Retinal pigment epithelial cell (primary cell): ENCODE measurements around the gene EIF4EBP2.
A peak's percentile ranks its signal among the peaks of the same experiment; 100 is the strongest.

ENCODE experiments used
- DNase-seq: peaks from one replicate; pipeline ENCODE4 v3.0.0-alpha.2; 2010; ENCODE audit warnings: low read depth
- H3K4me3 ChIP-seq: 2 replicates; pipeline ENCODE4 v1.5.1; 2011; ENCODE audit warnings: mild to moderate bottlenecking, low read length, control low read depth, moderate library complexity
- TF ChIP-seq, protein P1 (sequence below): conservative IDR thresholded peaks from 2 replicates; pipeline ENCODE4 v1.5.1; 2011; ENCODE audit warnings: low read depth, low read length, control low read depth, inconsistent platforms

Gene EIF4EBP2

DNA sequence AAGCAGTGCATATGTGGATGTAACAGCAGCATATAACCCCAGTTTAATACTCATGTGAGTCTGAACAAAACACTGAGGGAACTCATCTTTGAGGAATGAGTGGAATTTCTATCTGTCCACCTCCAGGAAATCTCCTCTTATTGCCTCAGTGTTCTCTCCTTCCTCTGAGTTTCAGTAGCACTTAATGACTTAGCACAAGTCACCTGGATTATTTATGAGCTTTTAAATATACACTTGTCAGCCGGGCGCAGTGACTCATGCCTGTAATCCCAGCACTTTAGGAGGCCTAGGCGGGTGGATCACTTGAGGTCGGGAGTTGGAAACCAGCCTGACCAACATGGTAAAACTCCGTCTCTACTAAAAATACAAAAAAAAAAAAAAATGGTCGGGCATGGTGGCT lies 25.8 kb upstream of the EIF4EBP2 start:
- TF ChIP-seq, protein P1, sequence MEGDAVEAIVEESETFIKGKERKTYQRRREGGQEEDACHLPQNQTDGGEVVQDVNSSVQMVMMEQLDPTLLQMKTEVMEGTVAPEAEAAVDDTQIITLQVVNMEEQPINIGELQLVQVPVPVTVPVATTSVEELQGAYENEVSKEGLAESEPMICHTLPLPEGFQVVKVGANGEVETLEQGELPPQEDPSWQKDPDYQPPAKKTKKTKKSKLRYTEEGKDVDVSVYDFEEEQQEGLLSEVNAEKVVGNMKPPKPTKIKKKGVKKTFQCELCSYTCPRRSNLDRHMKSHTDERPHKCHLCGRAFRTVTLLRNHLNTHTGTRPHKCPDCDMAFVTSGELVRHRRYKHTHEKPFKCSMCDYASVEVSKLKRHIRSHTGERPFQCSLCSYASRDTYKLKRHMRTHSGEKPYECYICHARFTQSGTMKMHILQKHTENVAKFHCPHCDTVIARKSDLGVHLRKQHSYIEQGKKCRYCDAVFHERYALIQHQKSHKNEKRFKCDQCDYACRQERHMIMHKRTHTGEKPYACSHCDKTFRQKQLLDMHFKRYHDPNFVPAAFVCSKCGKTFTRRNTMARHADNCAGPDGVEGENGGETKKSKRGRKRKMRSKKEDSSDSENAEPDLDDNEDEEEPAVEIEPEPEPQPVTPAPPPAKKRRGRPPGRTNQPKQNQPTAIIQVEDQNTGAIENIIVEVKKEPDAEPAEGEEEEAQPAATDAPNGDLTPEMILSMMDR, result no peak
- no peak overlapping the region for H3K4me3 ChIP-seq
- DNase-seq, result peak; percentile 92

DNA sequence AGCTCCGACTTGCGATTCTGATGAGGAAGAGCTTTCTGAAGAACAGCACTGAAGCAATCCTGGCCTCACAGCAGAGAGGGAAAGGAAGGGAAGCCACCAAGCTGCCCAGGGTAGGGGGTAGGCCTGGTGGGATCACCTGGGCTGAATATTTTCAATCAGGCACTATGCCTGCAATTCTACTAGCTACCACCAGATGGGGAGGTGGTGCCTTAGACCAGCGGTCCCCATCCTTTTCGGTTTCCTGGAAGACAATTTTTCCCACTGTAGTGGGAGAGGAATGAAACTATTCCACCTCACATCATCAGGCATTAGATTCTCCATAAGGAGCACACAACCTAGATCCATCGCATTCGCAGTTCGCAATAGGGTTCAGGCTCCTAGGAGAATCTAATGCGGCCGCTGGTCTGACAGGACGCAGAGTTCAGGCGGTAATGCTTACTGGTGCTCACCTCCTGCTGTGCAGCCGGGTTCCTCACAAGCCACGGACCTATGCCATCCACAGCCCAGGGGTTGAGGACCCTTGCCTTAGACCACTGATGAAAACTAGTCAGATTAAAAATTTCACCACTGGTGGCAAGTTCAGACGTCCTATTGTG lies 24.3 kb upstream of the EIF4EBP2 start:
- H3K4me3 ChIP-seq, result no peak overlapping the region
- TF ChIP-seq, protein P1, result peak; percentile 73
- DNase-seq, result no peak

- TF ChIP-seq, protein P1, result no peak
- no peak overlapping the region for H3K4me3 ChIP-seq
- no peak for DNase-seq
These were observed 23.4 kb upstream of the EIF4EBP2 start for GRCh38 chr10:70380350-70381135.

DNA sequence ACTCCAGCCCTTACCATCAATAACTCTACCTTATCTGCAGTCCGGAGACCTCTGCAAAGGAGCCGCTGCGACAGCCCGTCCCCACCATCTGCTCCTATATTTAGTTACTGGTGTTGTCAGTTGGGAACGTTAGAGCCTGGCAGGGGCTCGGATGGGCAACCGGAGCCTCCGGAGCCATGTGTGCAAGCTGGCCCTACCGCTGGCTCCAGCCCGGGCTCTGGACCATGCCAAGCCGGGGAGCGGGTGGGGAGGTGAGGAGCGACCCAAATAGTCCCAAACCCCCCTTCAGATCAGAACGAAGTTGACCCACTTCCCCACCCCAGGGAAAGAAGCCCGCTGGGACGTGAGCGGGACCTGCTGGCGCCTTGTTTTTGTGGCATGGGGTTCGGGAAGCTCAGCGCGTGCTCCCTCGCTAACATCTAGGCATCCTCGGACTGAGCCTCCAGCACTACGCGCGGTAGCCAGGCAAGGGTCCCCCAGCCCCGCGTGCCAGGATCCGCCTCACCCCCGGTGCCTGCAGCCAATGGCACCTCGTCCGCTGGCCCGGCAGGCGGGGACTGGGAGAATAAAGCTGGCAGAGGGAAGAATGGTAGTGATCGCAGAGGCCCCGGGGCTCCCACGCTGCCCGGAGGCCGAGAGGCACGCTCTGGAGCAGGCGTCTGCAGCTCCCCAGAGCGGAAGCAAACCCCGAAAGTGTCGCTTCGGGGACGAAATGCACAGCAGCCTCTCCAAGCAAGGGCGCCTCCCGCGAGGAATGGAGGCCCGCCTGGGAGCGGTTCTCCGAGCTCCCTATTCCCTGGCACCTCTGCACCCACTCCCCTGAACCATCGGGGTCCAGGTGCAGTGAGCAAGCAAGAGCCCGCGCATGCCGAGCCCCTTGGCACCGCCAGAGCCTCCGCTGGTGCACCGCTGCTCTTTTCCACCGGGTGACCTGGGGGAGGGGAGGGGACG lies 22.2 kb upstream of the EIF4EBP2 start:
- TF ChIP-seq, protein P1, result no peak
- DNase-seq, result no peak
- peak overlapping the region; percentile 71 for H3K4me3 ChIP-seq

GRCh38 chr10:70391654-70392053 lies 12.3 kb upstream of the EIF4EBP2 start:
- TF ChIP-seq, protein P1, result no peak
- no peak overlapping the region for H3K4me3 ChIP-seq
- DNase-seq, result no peak

GRCh38 chr10:70396140-70396539 lies 7.8 kb upstream of the EIF4EBP2 start:
- no peak for DNase-seq
- no peak overlapping the region for H3K4me3 ChIP-seq
- TF ChIP-seq, protein P1, result no peak
